Astrocyte of the cerebellum (primary cell): ENCODE results near the gene DMXL2.
A peak's percentile ranks its signal among the peaks of the same experiment; 100 is the strongest.
"Not testable (repeated sequence)": the region's sequence is repeated elsewhere in the genome, so short reads cannot be mapped to it uniquely, and the experiment has no call there.

Experiments
- DNase-seq: peaks from one replicate; pipeline ENCODE4 v3.0.0-alpha.2; 2011; ENCODE audit warnings: low read depth
- H3K4me3 ChIP-seq: 2 replicates; pipeline ENCODE4 v1.5.1; 2011; ENCODE audit warnings: mild to moderate bottlenecking, low read depth, low read length, moderate library complexity
- CTCF ChIP-seq: IDR thresholded peaks from 2 replicates; pipeline ENCODE4 v1.5.1; 2012; ENCODE audit warnings: low read length, low read depth, moderate library complexity, mild to moderate bottlenecking; ENCODE audit errors: missing control alignments
- in situ Hi-C: cut with HindIII; loops from 2 replicates; pipeline ENCODE4 v1.10.0; 2017; ENCODE audit warnings: low sequenced_read_pairs

The DMXL2 gene

GRCh38 chr15:51577636-51578304 is 44.8 kb downstream of the DMXL2 start:
- TF ChIP-seq CTCF = no peak
- no peak overlapping the region for H3K4me3 ChIP-seq
- no peak for DNase-seq
- in situ Hi-C loops = no loop called here

- TF ChIP-seq CTCF = no peak
- peak; percentile 6 for DNase-seq
- H3K4me3 ChIP-seq = no peak overlapping the region
- in situ Hi-C loops = no loop called here
Observed at GRCh38 chr15:51576911-51577500, 45.6 kb downstream of the DMXL2 start.

GRCh38 chr15:51576286-51576850 is 46.2 kb downstream of the DMXL2 start:
- H3K4me3 ChIP-seq = no peak overlapping the region
- TF ChIP-seq CTCF = no peak
- no peak for DNase-seq
- in situ Hi-C loops = no loop called here

- no peak overlapping the region for H3K4me3 ChIP-seq
- in situ Hi-C loops = no loop called here
- DNase-seq = no peak
- no peak for TF ChIP-seq CTCF
Observed at GRCh38 chr15:51575775-51576174, 46.8 kb downstream of the DMXL2 start.

GRCh38 chr15:51573352-51573751 is 49.2 kb downstream of the DMXL2 start:
- DNase-seq, H3K4me3 ChIP-seq, in situ Hi-C loops: not testable (repeated sequence)

- H3K4me3 ChIP-seq, in situ Hi-C loops, DNase-seq: not testable (repeated sequence)
Observed at GRCh38 chr15:51568939-51569784, 53.4 kb downstream of the DMXL2 start.

- TF ChIP-seq CTCF = no peak
- in situ Hi-C loops = no loop called here
- H3K4me3 ChIP-seq = no peak overlapping the region
- DNase-seq = no peak
Observed at GRCh38 chr15:51561271-51561670, 61.3 kb downstream of the DMXL2 start.
